ENCODE results near the gene CNDP2. TPM values are rescaled to one million over a fixed set of nuclear protein-coding genes. Genes with fewer than 3 reads are reported as not detected.

The CNDP2 gene
- total RNA-seq, 1 donor = 36.9 TPM

- H3K27me3 ChIP-seq (ENCODE audit: insufficient read depth, low read length) = no peaks in the 10 kb centered on the region
- H3K4me3 ChIP-seq (ENCODE audit: low read length) = no peak overlapping the region
- H3K4me1 ChIP-seq (ENCODE audit: insufficient read depth, low read length) = peaks cover 47% of the 10 kb centered on the region
- no peaks in the 10 kb centered on the region for H3K9me3 ChIP-seq (ENCODE audit: low read depth, low read length)
Measured at GRCh38 chr18:74503137-74503536, 7.0 kb downstream of the CNDP2 start.

- H3K4me3 ChIP-seq (ENCODE audit: low read length) = no peak overlapping the region
- H3K9me3 ChIP-seq (ENCODE audit: low read depth, low read length) = no peaks in the 10 kb centered on the region
- no peaks in the 10 kb centered on the region for H3K27me3 ChIP-seq (ENCODE audit: insufficient read depth, low read length)
- peaks cover 24% of the 10 kb centered on the region for H3K4me1 ChIP-seq (ENCODE audit: insufficient read depth, low read length)
Measured at GRCh38 chr18:74505776-74506175, 9.6 kb downstream of the CNDP2 start.

GRCh38 chr18:74506448-74507084 is 10.4 kb downstream of the CNDP2 start:
- no peaks in the 10 kb centered on the region for H3K27me3 ChIP-seq (ENCODE audit: insufficient read depth, low read length)
- H3K9me3 ChIP-seq (ENCODE audit: low read depth, low read length) = no peaks in the 10 kb centered on the region
- H3K4me1 ChIP-seq (ENCODE audit: insufficient read depth, low read length) = peaks cover 17% of the 10 kb centered on the region
- H3K4me3 ChIP-seq (ENCODE audit: low read length) = no peak overlapping the region

- H3K4me1 ChIP-seq (ENCODE audit: insufficient read depth, low read length) = peaks cover 9% of the 10 kb centered on the region
- H3K9me3 ChIP-seq (ENCODE audit: low read depth, low read length) = no peaks in the 10 kb centered on the region
- H3K27me3 ChIP-seq (ENCODE audit: insufficient read depth, low read length) = no peaks in the 10 kb centered on the region
- H3K4me3 ChIP-seq (ENCODE audit: low read length) = no peak overlapping the region
Measured at GRCh38 chr18:74507097-74507881, 11.1 kb downstream of the CNDP2 start.

GRCh38 chr18:74507927-74508326 is 11.8 kb downstream of the CNDP2 start:
- Histone ChIP-seq H3K27me3 (ENCODE audit: insufficient read depth, low read length) (no peaks in the 10 kb centered on the region), H3K4me3 (ENCODE audit: low read length) (no peak overlapping the region), H3K4me1 (ENCODE audit: insufficient read depth, low read length) (peaks cover 5% of the 10 kb centered on the region), H3K9me3 (ENCODE audit: low read depth, low read length) (no peaks in the 10 kb centered on the region)

GRCh38 chr18:74508366-74508765 is 12.2 kb downstream of the CNDP2 start:
- no peaks in the 10 kb centered on the region for H3K27me3 ChIP-seq (ENCODE audit: insufficient read depth, low read length)
- peaks cover 5% of the 10 kb centered on the region for H3K4me1 ChIP-seq (ENCODE audit: insufficient read depth, low read length)
- no peaks in the 10 kb centered on the region for H3K9me3 ChIP-seq (ENCODE audit: low read depth, low read length)
- no peak overlapping the region for H3K4me3 ChIP-seq (ENCODE audit: low read length)

GRCh38 chr18:74508821-74509225 is 12.7 kb downstream of the CNDP2 start:
- Histone ChIP-seq H3K4me1 (ENCODE audit: insufficient read depth, low read length) (peaks cover 5% of the 10 kb centered on the region), H3K4me3 (ENCODE audit: low read length) (no peak overlapping the region), H3K9me3 (ENCODE audit: low read depth, low read length) (no peaks in the 10 kb centered on the region), H3K27me3 (ENCODE audit: insufficient read depth, low read length) (no peaks in the 10 kb centered on the region)

- H3K27me3 ChIP-seq (ENCODE audit: insufficient read depth, low read length) = no peaks in the 10 kb centered on the region
- H3K4me3 ChIP-seq (ENCODE audit: low read length) = no peak overlapping the region
- H3K9me3 ChIP-seq (ENCODE audit: low read depth, low read length) = no peaks in the 10 kb centered on the region
- H3K4me1 ChIP-seq (ENCODE audit: insufficient read depth, low read length) = peaks cover 5% of the 10 kb centered on the region
Measured at GRCh38 chr18:74509856-74510769, 13.9 kb downstream of the CNDP2 start.

- no peaks in the 10 kb centered on the region for H3K9me3 ChIP-seq (ENCODE audit: low read depth, low read length)
- peaks cover 5% of the 10 kb centered on the region for H3K4me1 ChIP-seq (ENCODE audit: insufficient read depth, low read length)
- no peaks in the 10 kb centered on the region for H3K27me3 ChIP-seq (ENCODE audit: insufficient read depth, low read length)
- H3K4me3 ChIP-seq (ENCODE audit: low read length) = no peak overlapping the region
Measured at GRCh38 chr18:74510770-74511095, 14.6 kb downstream of the CNDP2 start.

- H3K4me1 ChIP-seq (ENCODE audit: insufficient read depth, low read length) = peaks cover under 1% of the 10 kb centered on the region
- no peaks in the 10 kb centered on the region for H3K9me3 ChIP-seq (ENCODE audit: low read depth, low read length)
- no peaks in the 10 kb centered on the region for H3K27me3 ChIP-seq (ENCODE audit: insufficient read depth, low read length)
- no peak overlapping the region for H3K4me3 ChIP-seq (ENCODE audit: low read length)
Measured at GRCh38 chr18:74511823-74512222, 15.7 kb downstream of the CNDP2 start.

- no peak overlapping the region for H3K4me3 ChIP-seq (ENCODE audit: low read length)
- H3K9me3 ChIP-seq (ENCODE audit: low read depth, low read length) = no peaks in the 10 kb centered on the region
- no peaks in the 10 kb centered on the region for H3K27me3 ChIP-seq (ENCODE audit: insufficient read depth, low read length)
- no peaks in the 10 kb centered on the region for H3K4me1 ChIP-seq (ENCODE audit: insufficient read depth, low read length)
Measured at GRCh38 chr18:74512321-74513053, 16.3 kb downstream of the CNDP2 start.

- Histone ChIP-seq H3K4me3 (ENCODE audit: low read length) (no peak overlapping the region), H3K9me3 (ENCODE audit: low read depth, low read length) (no peaks in the 10 kb centered on the region), H3K27me3 (ENCODE audit: insufficient read depth, low read length) (no peaks in the 10 kb centered on the region), H3K4me1 (ENCODE audit: insufficient read depth, low read length) (no peaks in the 10 kb centered on the region)
Measured at GRCh38 chr18:74513149-74513882, 17.2 kb downstream of the CNDP2 start.

GRCh38 chr18:74513883-74514205 is 17.7 kb downstream of the CNDP2 start:
- Histone ChIP-seq H3K4me3 (ENCODE audit: low read length) (no peak overlapping the region), H3K27me3 (ENCODE audit: insufficient read depth, low read length) (no peaks in the 10 kb centered on the region), H3K9me3 (ENCODE audit: low read depth, low read length) (no peaks in the 10 kb centered on the region), H3K4me1 (ENCODE audit: insufficient read depth, low read length) (no peaks in the 10 kb centered on the region)

- Histone ChIP-seq H3K4me3 (ENCODE audit: low read length) (no peak overlapping the region), H3K27me3 (ENCODE audit: insufficient read depth, low read length) (no peaks in the 10 kb centered on the region), H3K9me3 (ENCODE audit: low read depth, low read length) (no peaks in the 10 kb centered on the region), H3K4me1 (ENCODE audit: insufficient read depth, low read length) (no peaks in the 10 kb centered on the region)
Measured at GRCh38 chr18:74514860-74515495, 18.8 kb downstream of the CNDP2 start.
